Cardiac ventricle fibroblast (primary cell): ENCODE data around the gene SRGAP3. TPM values are rescaled to one million over a fixed set of nuclear protein-coding genes. Genes with fewer than 3 reads are reported as not detected.

Experiments
- total RNA-seq: library from RNA; depleted of rRNA; stranded (reverse); fragments of >200 nt; gene quantifications from 2 replicates; pipeline ENCODE4 v1.2.3, GENCODE V29; 2015

The SRGAP3 gene
- total RNA-seq = 2.8 and 3.7 TPM in 2 replicates

GRCh38 chr3:9249273-9250192, at the start of gene SRGAP3:
Gene SRGAP3 (minus strand): TSS chr3:9249646. CDS start chr3:9248951, 695 bp downstream.

GRCh38 chr3:8963137-8963853, 286.2 kb downstream of the SRGAP3 start, which contains the start of gene RAD18:
Gene RAD18 (minus strand): TSS chr3:8963472. CDS start chr3:8963385, 87 bp downstream.

Other genes starting within 250 kb of the SRGAP3 start
- gene THUMPD3, start 113.4 kb upstream of the SRGAP3 start, total RNA-seq = 22.0 and 37.2 TPM in 2 replicates
- gene SETD5, start 148.0 kb upstream of the SRGAP3 start, total RNA-seq = 54.9 and 57.6 TPM in 2 replicates